Immature natural killer cell (primary cell): ENCODE data around the gene RAD18. TPM values are rescaled to one million over a fixed set of nuclear protein-coding genes. Genes with fewer than 3 reads are reported as not detected.

ENCODE experiments used
- DNase-seq, 3 donors: peaks; one replicate each; pipeline ENCODE4 v3.0.0; 2022; ENCODE audit warnings: mixed read lengths in 1 of 3
- H3K27ac Mint-ChIP-seq, 6 donors: one replicate each; pipeline ENCODE4 v1.8.0; 2020; ENCODE audit warnings: mixed read lengths in 6 of 6, mild to moderate bottlenecking in 5 of 6, inconsistent platforms in 4 of 6, moderate library complexity in 3 of 6
- H3K27me3 Mint-ChIP-seq, 3 donors: one replicate each; pipeline ENCODE4 v1.8.0; 2020 to 2021; ENCODE audit warnings: low read depth in 3 of 3, mild to moderate bottlenecking in 3 of 3, mixed read lengths in 3 of 3, moderate library complexity in 3 of 3, inconsistent platforms in 1 of 3
- H3K36me3 Mint-ChIP-seq, 3 donors: one replicate each; pipeline ENCODE4 v1.8.0; 2020; ENCODE audit warnings: mixed read lengths in 3 of 3, inconsistent platforms in 2 of 3, mild to moderate bottlenecking in 2 of 3
- H3K4me1 Mint-ChIP-seq, 2 donors: one replicate each; pipeline ENCODE4 v1.8.0; 2020; ENCODE audit warnings: inconsistent platforms in 2 of 2, mild to moderate bottlenecking in 2 of 2, mixed read lengths in 2 of 2, moderate library complexity in 1 of 2
- H3K4me3 Mint-ChIP-seq, 5 donors: one replicate each; pipeline ENCODE4 v1.8.0; 2020; ENCODE audit warnings: mild to moderate bottlenecking in 5 of 5, mixed read lengths in 5 of 5, inconsistent platforms in 3 of 5, moderate library complexity in 3 of 5
- H3K9me3 Mint-ChIP-seq, 6 donors: one replicate each; pipeline ENCODE4 v1.8.0; 2020; ENCODE audit warnings: mild to moderate bottlenecking in 6 of 6, mixed read lengths in 6 of 6, inconsistent platforms in 4 of 6, moderate library complexity in 3 of 6
- polyA plus RNA-seq, 3 donors: library from polyadenylated mRNA; unstranded; fragments of 300-500 nt; fragmentation: Illumina TruSeq; gene quantifications; one replicate each; pipeline ENCODE4 v1.2.3, GENCODE V29; 2021

The RAD18 gene
- polyA plus RNA-seq, 3 donors from 2014 or later: 13.5 to 13.9 (median 13.8) TPM

GRCh38 chr3:8827641-8828040 is 135.6 kb downstream of the RAD18 start:
- no peaks in the 10 kb centered on the region for H3K4me1 Mint-ChIP-seq
- no peak for DNase-seq
- H3K9me3 Mint-ChIP-seq: peaks cover 0 to 5% (median 0%) of the 10 kb centered on the region in 6 donors
- H3K36me3 Mint-ChIP-seq: no peaks in the 10 kb centered on the region
- H3K27ac Mint-ChIP-seq: no peak overlapping the region
- peaks cover 0 to under 1% (median 0%) of the 10 kb centered on the region in 3 donors for H3K27me3 Mint-ChIP-seq
- H3K4me3 Mint-ChIP-seq: no peak overlapping the region

Other genes with a start within 250 kb of the RAD18 start
- not detected for gene CAV3, start 229.7 kb downstream of the RAD18 start, polyA plus RNA-seq
- under 1 TPM in 1 of 3 donors, not detected in 2; 0.22 TPM for gene OXTR, start 193.9 kb downstream of the RAD18 start, polyA plus RNA-seq